Body of pancreas (tissue), 4 donors: ENCODE data around the gene CDC27.

ENCODE experiments used
- POLR2A ChIP-seq, 3 donors: fragments of 450-650 bp; IDR thresholded peaks; one replicate each; pipeline ENCODE4 v1.6.1; 2016; ENCODE audit warnings: antibody characterized with exemption in 3 of 3, mild to moderate bottlenecking in 2 of 3
- TF ChIP-seq, protein P1 (sequence below), 7 experiments: fragments of 450-650 bp in 4 of 7; fragments of 200-600 bp in 3 of 7; sonication (generic) in 3 of 7; IDR thresholded peaks; one replicate each; pipeline ENCODE4 v1.5.1; 2016 to 2019; ENCODE audit warnings: antibody characterized with exemption in 7 of 7

DNA sequence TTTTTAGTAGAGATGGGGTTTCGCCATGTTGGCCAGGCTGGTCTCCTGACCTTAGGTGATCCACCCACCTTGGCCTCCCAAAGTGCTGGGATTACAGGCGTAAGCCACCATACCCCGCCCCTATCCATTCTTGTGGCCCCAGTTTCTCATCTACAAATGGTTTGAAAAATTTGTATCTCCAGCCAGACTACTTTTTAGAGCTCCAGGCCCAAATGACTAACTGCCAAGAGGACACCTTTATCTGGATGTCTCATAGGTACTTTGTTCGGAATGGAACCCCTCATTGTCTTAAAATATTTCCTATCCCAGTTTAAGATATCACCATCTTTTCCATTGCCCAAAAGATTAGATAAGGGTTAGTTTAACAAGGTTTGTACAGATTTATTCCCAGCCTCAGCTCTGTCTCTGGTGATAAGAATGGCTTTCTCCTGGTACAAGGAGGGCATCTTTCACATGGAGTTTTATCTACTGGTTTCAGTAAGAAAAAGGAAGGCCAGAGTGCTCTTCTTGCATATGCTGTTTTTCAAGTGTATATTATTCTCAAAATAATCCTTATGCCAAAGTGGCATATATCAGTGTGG, 4.9 kb upstream of the CDC27 start:
- TF ChIP-seq, protein P1, sequence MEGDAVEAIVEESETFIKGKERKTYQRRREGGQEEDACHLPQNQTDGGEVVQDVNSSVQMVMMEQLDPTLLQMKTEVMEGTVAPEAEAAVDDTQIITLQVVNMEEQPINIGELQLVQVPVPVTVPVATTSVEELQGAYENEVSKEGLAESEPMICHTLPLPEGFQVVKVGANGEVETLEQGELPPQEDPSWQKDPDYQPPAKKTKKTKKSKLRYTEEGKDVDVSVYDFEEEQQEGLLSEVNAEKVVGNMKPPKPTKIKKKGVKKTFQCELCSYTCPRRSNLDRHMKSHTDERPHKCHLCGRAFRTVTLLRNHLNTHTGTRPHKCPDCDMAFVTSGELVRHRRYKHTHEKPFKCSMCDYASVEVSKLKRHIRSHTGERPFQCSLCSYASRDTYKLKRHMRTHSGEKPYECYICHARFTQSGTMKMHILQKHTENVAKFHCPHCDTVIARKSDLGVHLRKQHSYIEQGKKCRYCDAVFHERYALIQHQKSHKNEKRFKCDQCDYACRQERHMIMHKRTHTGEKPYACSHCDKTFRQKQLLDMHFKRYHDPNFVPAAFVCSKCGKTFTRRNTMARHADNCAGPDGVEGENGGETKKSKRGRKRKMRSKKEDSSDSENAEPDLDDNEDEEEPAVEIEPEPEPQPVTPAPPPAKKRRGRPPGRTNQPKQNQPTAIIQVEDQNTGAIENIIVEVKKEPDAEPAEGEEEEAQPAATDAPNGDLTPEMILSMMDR (IDR thresholded peaks at IDR 0.05) = no peak
- no peak for TF ChIP-seq POLR2A (IDR thresholded peaks at IDR 0.05)
